Panc1 (cell line): ENCODE results near the gene ALDH5A1.

Experiments used
- CTCF ChIP-seq: fragments of 450-650 bp; IDR thresholded peaks from 2 replicates; pipeline ENCODE4 v1.5.1; 2017; ENCODE audit warnings: mild to moderate bottlenecking
- TCF7L2 ChIP-seq: IDR thresholded peaks from 2 replicates; pipeline ENCODE4 v1.6.1; 2011; ENCODE audit warnings: mild to moderate bottlenecking, low read depth, low read length, inconsistent platforms

GRCh38 chr6:24469811-24470210 lies 25.0 kb upstream of the ALDH5A1 start:
- TF ChIP-seq CTCF: no peak
- no peak for TF ChIP-seq TCF7L2
